ENCODE data around the gene PTPN23.

GRCh38 chr3:47398228-47398627 is 17.4 kb downstream of the PTPN23 start:
- TF ChIP-seq BACH2 (CRISPR knock-in tag; IDR thresholded peaks at IDR 0.05; ENCODE audit: borderline replicate concordance): no peak
- no peak for TF ChIP-seq ZNF565 (CRISPR knock-in tag; conservative IDR thresholded peaks at IDR 0.05; ENCODE audit: low read depth)
- TF ChIP-seq GLIS3 (CRISPR knock-in tag; IDR thresholded peaks at IDR 0.05): no peak
- TF ChIP-seq RARB (CRISPR knock-in tag; IDR thresholded peaks at IDR 0.05): no peak
- no peak for TF ChIP-seq TSHZ2 (CRISPR knock-in tag; IDR thresholded peaks at IDR 0.05)
- TF ChIP-seq, protein P1, sequence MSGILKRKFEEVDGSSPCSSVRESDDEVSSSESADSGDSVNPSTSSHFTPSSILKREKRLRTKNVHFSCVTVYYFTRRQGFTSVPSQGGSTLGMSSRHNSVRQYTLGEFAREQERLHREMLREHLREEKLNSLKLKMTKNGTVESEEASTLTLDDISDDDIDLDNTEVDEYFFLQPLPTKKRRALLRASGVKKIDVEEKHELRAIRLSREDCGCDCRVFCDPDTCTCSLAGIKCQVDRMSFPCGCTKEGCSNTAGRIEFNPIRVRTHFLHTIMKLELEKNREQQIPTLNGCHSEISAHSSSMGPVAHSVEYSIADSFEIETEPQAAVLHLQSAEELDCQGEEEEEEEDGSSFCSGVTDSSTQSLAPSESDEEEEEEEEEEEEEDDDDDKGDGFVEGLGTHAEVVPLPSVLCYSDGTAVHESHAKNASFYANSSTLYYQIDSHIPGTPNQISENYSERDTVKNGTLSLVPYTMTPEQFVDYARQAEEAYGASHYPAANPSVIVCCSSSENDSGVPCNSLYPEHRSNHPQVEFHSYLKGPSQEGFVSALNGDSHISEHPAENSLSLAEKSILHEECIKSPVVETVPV (CRISPR knock-in tag; IDR thresholded peaks at IDR 0.05): no peak
- no peak for TF ChIP-seq ARNTL (CRISPR knock-in tag; IDR thresholded peaks at IDR 0.05; ENCODE audit: borderline replicate concordance, low read depth)
- no peak for TF ChIP-seq TCF4 (CRISPR knock-in tag; IDR thresholded peaks at IDR 0.05; ENCODE audit: borderline replicate concordance)
- TF ChIP-seq, protein P2, sequence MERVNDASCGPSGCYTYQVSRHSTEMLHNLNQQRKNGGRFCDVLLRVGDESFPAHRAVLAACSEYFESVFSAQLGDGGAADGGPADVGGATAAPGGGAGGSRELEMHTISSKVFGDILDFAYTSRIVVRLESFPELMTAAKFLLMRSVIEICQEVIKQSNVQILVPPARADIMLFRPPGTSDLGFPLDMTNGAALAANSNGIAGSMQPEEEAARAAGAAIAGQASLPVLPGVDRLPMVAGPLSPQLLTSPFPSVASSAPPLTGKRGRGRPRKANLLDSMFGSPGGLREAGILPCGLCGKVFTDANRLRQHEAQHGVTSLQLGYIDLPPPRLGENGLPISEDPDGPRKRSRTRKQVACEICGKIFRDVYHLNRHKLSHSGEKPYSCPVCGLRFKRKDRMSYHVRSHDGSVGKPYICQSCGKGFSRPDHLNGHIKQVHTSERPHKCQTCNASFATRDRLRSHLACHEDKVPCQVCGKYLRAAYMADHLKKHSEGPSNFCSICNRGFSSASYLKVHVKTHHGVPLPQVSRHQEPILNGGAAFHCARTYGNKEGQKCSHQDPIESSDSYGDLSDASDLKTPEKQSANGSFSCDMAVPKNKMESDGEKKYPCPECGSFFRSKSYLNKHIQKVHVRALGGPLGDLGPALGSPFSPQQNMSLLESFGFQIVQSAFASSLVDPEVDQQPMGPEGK (CRISPR knock-in tag; IDR thresholded peaks at IDR 0.05; ENCODE audit: borderline replicate concordance): no peak
- TF ChIP-seq ESRRG (CRISPR knock-in tag; IDR thresholded peaks at IDR 0.05): no peak
- no peak for TF ChIP-seq ZFP30 (CRISPR knock-in tag; IDR thresholded peaks at IDR 0.05)
